Loucy (cell line): Measurements from ENCODE around the gene ANKDD1A.

Source experiments
- EZH2phosphoT487 ChIP-seq: fragments of 200-600 bp; IDR thresholded peaks from 2 replicates; pipeline ENCODE4 v1.6.1; 2018; ENCODE audit warnings: antibody characterized with exemption, mild to moderate bottlenecking, moderate library complexity, borderline replicate concordance
- TF ChIP-seq, protein P1 (sequence below): fragments of 200-600 bp; sonication (generic); conservative IDR thresholded peaks from 2 replicates; pipeline ENCODE4 v1.5.1; 2014; ENCODE audit warnings: mild to moderate bottlenecking, antibody characterized with exemption, low read length

GRCh38 chr15:64991536-64992135 is 79.9 kb downstream of the ANKDD1A start:
- TF ChIP-seq, protein P1, sequence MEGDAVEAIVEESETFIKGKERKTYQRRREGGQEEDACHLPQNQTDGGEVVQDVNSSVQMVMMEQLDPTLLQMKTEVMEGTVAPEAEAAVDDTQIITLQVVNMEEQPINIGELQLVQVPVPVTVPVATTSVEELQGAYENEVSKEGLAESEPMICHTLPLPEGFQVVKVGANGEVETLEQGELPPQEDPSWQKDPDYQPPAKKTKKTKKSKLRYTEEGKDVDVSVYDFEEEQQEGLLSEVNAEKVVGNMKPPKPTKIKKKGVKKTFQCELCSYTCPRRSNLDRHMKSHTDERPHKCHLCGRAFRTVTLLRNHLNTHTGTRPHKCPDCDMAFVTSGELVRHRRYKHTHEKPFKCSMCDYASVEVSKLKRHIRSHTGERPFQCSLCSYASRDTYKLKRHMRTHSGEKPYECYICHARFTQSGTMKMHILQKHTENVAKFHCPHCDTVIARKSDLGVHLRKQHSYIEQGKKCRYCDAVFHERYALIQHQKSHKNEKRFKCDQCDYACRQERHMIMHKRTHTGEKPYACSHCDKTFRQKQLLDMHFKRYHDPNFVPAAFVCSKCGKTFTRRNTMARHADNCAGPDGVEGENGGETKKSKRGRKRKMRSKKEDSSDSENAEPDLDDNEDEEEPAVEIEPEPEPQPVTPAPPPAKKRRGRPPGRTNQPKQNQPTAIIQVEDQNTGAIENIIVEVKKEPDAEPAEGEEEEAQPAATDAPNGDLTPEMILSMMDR: no peak
- TF ChIP-seq EZH2phosphoT487: no peak
